ENCODE measurements around the gene VWF.

- TF ChIP-seq PITX1 (CRISPR knock-in tag; IDR thresholded peaks at IDR 0.05) (no peak), ZNF407 (CRISPR knock-in tag; IDR thresholded peaks at IDR 0.05; ENCODE audit: not compliant biosample characterization) (no peak), POLR2AphosphoS5 (IDR thresholded peaks at IDR 0.05; ENCODE audit: low read depth, low read length) (no peak), RNF2 (conservative IDR thresholded peaks at IDR 0.05; ENCODE audit: low read depth) (no peak), ZBTB3 (CRISPR knock-in tag; IDR thresholded peaks at IDR 0.05; ENCODE audit: borderline replicate concordance, low read depth) (no peak), CBFB (CRISPR knock-in tag; IDR thresholded peaks at IDR 0.05) (no peak), ZNF276 (CRISPR knock-in tag; IDR thresholded peaks at IDR 0.05; ENCODE audit: low read depth) (no peak), DMTF1 (CRISPR knock-in tag; IDR thresholded peaks at IDR 0.05) (no peak), KLF9 (CRISPR knock-in tag; IDR thresholded peaks at IDR 0.05; ENCODE audit: low read depth) (no peak), HOXA3 (CRISPR knock-in tag; IDR thresholded peaks at IDR 0.05) (no peak), ZNF232 (CRISPR knock-in tag; IDR thresholded peaks at IDR 0.05; ENCODE audit: borderline replicate concordance) (no peak), ZBTB44 (CRISPR knock-in tag; IDR thresholded peaks at IDR 0.05) (no peak), SRF (IDR thresholded peaks at IDR 0.05; ENCODE audit: low read depth, low read length) (no peak)
Measured at GRCh38 chr12:6068227-6068626, 56.2 kb downstream of the VWF start.

Data from HepG2 (cell line).